GM19351 (cell line): ENCODE results near the gene P3H2.
"Not testable (repeated sequence)": the region's sequence is repeated elsewhere in the genome, so short reads cannot be mapped to it uniquely, and the experiment has no call there.

Source experiments
- ATAC-seq: cut with Tn5 transposase; IDR thresholded peaks from one replicate; pipeline ENCODE4 v1.9.1; 2021; ENCODE audit warnings: mild to moderate bottlenecking, moderate library complexity; ENCODE audit not compliant: unreplicated experiment

P3H2 gene

DNA sequence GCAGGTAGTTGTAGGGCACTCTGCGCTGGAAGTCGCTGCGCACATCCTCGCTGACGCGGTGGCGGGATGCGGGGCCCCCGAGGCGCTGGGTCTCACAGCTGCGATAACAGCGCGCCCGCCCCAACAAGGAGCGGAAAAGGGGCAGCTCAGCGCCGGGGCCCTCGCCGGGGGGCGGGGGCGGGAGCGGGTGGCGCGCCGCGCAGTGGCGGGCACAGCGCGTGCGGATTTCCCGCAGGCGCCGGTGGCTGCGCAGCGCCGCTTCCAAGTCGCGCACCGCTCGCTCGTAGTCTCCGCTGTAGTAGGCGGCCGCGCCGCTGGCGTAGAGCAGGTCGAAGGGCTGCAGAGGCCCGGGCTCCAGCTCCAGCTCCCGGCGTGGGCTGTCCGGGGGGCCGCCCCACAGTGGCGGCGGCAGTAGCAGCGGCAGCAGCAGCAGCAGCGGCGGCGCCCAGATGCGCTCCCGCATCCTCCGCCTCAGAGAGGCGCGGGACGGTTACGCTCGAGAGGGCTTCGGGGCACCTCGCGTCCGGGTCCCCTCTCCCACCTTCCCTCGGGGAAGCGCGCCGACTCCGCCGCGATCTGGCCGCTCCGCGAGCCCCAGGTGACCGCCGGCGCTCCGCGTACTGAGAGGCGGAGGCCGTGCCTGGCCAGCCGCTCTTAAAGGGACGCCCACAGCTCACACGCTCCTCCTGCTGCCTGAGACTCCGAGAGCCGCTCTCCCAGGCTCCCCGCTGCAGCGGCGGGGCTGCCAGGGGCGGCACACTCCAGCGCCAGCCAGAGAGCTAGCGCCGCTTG lies at the start of gene P3H2:
P3H2 (minus strand) TSS at position 629 of the 792 bp plus-strand sequence; CDS start at position 463, 166 bp downstream.
- ATAC-seq = peak; percentile 85

GRCh38 chr3:190169877-190170276 lies 49.2 kb upstream of the P3H2 start:
- ATAC-seq = peak; percentile 81

- ATAC-seq = peak; percentile 39
These were observed 48.5 kb upstream of the P3H2 start for GRCh38 chr3:190169243-190169642.

DNA sequence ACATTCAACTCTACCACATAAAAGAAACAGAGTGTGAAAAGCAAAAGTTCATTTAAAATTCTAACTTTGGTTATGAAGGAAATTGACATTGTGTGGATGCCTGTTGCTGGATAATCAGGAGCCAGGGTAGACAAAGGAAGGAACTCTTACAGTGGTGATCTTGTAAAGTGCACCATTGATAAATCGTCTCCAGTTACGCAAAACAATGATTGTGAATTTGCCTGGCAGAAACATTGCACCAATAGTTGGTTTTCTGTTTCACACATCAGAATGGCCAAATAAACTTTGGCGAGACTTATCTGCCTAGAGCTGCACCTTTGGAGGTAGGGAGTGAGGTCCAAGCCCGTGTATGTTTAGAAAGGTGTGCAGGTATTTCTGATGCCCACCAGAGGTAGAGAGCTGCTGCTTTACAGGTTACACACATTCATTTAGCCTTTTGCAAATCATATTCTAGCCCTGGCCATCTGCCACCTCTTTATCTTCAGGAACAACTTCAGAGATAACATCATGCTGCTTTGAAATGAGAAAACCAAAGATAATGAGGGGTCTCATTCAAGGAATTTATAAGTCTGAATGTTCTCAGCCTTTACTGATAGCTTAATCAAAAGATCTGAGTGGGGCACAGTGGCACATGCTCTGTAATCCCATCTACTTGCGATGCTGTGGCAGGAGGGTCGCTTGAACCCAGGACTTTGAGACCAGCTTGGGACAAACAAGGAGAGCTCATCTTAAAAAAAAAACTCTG lies 47.4 kb upstream of the P3H2 start:
- ATAC-seq = no peak

DNA sequence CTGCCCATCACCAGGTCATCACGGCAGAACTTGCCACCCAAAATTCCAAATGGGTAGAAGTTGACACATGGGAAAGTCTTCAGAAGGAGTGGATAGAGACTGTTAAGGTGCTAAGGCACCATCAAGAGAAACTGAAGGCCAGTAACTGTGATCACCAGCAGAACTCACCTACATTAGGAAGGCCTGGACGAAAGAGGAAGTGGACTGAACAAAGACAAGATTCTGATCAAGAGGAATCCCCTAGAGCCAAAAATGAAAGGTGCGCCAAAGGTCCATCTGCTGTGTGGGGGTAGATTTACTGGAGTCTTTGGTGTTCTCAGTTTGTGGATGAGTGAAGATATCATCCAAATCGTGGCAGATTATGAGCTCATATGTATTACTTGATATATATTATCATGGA lies 46.3 kb upstream of the P3H2 start:
- ATAC-seq = no peak

DNA sequence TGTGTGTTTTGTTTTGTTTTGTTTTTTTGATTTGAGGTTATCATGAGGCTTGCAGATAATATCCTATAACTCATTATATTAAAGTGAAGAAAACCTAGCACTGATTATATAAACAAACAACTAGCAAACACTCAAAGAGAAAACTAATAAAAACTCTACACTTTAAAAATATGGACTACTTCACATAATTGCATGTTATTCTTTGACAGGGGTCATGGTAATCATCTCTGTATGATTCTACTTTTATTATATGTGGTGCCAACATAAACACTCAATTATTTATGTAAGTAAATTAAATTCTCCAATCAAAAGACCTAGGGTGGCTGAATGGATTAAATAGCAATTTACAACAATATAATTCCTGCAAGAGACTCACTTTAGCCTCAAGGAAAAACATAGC lies 44.6 kb upstream of the P3H2 start:
- no peak for ATAC-seq

DNA sequence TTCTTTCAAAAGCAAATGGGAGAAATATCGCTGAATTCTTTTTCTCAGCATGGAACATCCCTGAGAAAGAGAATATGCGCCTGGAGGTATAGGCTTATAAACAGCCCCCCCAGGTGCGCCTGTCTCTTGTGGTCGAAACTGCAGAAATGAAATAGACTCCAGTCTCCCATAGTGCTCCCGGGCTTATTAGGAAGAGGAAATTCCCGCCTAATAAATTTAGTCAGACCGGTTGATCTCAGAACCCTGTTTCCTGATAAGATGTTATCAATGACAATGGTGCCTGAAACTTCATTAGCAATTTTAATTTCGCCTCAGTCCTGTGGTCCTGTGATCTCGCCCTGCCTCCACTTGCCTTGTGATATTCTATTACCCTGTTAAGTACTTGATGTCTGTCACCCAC lies 41.3 kb upstream of the P3H2 start:
- not testable (repeated sequence) for ATAC-seq

DNA sequence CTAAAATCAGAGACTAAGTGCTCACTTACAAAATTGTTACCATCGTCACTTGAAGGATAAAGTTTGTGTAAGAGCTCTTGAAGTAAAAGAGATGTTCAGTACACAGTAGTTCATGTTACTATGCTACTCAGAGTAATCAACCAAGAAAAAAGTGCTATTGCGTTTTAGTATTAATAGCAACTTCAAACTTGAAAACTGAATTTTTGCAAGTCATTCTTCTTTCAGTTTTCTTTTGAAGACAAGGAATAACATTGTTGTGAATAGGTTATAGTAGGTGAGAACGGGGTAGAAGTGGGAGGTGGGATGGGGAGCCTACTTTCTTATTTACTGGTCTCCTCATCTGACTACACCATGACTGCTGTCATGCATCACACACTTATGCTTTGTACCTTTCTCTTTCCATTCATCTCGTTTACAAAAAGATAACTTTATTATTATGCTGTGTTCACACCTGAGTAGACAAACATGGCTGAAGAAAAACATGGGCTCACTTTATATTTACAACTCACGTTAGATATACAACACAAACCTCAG lies 39.3 kb upstream of the P3H2 start:
- ATAC-seq = no peak

GRCh38 chr3:190158261-190158660 lies 37.6 kb upstream of the P3H2 start:
- no peak for ATAC-seq

DNA sequence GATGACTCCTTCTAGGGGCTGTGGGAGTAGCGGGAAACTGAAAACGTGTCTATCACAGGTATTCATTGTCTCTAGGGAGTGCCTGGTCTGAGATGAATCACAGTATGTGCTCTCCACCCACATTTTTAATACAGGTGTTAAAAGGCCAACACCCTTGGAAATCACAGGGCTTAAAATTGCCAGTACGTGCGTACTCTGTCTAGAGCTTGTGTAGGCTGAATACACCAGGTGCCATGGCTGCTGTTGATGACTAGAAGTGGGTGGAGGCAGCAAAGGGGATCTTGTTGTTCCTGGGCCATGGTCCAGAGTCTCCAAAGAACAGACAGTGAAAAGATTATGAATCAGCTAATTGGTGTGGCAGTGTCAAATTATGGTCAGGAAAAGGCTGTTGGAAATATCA lies 35.1 kb upstream of the P3H2 start:
- no peak for ATAC-seq

GRCh38 chr3:190150681-190151080 lies 30.0 kb upstream of the P3H2 start:
- ATAC-seq = no peak

DNA sequence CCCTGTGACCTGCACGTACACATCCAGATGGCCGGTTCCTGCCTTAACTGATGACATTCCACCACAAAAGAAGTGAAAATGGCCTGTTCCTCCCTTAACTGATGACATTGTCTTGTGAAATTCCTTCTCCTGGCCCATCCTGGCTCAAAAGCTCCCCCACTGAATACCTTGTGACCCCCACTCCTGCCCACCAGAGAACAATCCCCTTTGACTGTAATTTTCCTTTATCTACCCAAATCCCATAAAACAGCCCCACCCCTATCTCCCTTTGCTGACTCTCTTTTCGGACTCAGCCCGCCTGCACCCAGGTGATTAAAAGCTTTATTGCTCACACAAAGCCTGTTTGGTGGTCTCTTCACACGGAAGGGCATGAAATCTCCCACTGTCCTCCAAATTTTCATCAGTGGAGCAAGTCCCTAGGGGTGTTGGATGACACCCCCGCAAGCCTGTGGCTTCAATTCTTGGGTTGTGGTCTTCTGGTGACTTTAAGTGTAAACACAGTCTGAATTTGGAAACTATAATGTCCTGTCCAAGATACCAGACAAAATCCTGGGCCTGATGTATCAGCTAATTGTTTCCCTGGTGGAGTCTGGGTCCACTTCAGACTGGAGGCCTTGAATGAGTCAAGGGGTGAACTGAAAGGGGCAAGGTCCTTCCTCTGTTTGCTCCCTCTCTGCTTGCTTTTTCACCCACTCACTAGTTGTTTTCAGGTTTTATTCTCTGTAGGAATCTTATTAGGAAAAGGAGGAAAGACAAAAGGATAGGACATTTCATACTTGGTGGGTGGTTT lies 29.3 kb upstream of the P3H2 start:
- not testable (repeated sequence) for ATAC-seq

DNA sequence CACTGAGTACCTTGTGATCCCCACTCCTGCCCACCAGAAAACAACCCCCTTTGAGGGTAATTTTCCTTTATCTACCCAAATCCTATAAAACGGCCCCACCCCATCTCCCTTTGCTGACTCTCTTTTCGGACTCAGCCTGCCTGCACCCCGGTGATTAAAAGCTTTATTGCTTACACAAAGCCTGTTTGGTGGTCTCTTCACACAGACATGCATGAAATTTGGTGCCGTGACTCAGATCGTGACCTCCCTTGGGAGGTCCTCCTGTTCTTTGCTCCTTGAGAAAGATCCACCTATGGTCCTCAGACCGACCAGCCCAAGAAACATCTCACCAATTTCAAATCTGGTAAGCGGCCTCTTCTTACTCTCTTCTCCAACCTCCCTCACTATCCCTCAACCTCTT lies 24.1 kb upstream of the P3H2 start:
- not testable (repeated sequence) for ATAC-seq

- ATAC-seq = no peak
These were observed 21.3 kb upstream of the P3H2 start for GRCh38 chr3:190142041-190142440.

DNA sequence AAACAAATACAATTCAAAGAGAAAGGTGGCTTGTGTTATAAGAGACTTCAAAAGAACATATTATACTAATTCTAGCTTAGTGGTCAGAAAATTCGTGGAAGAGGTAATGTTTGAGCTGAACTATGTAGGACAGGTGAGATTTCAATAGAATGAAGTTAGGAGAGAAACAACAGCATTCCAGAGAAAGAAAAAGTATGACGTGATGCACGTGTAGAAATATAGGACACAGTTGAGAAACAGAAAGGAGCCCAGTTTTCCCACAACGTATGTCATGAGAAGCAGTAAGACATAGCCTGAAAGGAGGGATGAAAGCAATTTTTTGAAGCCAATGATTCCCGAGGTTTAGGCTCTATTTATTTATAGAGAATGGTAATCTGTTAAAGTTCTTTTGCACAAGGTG lies 18.7 kb upstream of the P3H2 start:
- ATAC-seq = no peak

DNA sequence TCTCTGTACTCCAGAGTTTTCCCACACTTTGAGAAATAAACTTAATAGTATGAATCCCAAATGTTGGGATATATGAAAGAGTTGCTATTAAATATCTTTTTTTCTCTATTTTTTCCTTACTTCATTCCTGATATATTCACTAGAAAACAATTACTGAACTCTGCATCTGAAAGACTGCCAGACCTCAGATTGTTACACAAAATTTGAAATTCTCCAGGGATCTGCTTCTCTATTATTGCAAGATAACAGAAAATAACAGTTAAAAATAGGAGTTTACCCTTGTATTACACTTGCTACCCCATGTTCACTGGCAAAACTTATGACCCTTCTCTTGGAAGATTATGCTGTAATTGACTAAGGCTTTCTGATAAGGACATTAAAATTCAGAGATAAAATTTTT lies 11.7 kb upstream of the P3H2 start:
- ATAC-seq = no peak

DNA sequence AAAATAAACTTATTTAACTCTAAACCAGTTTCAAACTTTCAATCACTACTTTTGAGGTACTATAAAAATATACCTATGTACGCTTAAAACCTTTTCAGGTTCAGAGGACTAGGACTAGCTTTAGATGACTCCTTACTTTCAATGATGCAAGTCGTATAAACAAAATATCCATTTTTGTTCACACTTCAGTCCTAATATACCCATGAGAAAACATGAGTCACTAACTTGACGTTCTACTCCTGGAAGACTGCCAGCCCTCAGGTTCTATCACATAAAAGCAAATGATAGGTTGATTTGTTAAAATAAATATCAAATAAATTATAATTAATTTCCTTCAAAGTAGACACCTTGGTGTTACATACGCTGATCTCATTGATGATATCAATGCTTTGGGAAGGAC lies 10.6 kb upstream of the P3H2 start:
- no peak for ATAC-seq

DNA sequence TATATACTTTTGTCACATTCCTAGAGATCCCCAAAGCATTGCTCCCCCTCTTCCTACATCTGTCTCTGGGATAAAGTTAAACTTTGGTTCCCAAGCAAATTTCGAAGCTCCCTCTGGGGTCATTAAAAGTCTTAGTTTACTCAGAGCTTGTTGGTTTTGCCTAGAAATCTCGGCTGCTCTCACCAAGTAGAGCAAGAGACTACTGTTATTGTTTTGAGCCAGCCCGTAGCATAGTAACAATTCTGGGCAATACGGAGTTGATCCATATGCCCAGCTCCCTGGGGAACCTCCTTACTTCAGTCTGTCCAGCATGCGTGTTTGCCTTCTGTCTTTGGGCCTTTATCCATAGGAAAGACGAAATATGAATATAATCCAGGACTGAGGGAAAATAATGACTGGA lies 10.0 kb upstream of the P3H2 start:
- ATAC-seq = no peak

GRCh38 chr3:190130037-190130436 lies 9.3 kb upstream of the P3H2 start:
- no peak for ATAC-seq

- ATAC-seq = no peak
These were observed 7.1 kb upstream of the P3H2 start for GRCh38 chr3:190127797-190128196.

GRCh38 chr3:190127195-190127594 lies 6.5 kb upstream of the P3H2 start:
- ATAC-seq = no peak
